Nephron (organoid): ENCODE data around the gene CERS1.

Experiments used
- H3K27ac Mint-ChIP-seq, 3 experiments: 2 replicates each; pipeline ENCODE4 v1.8.0; 2020; ENCODE audit warnings: mixed read lengths in 3 of 3, mild to moderate bottlenecking in 2 of 3, moderate library complexity in 1 of 3
- H3K27me3 Mint-ChIP-seq: 2 replicates; pipeline ENCODE4 v1.8.0; 2021; ENCODE audit warnings: low read depth, mild to moderate bottlenecking, moderate library complexity, mixed read lengths
- H3K36me3 Mint-ChIP-seq: 2 replicates; pipeline ENCODE4 v1.8.0; 2020; ENCODE audit warnings: low read depth, mixed read lengths
- H3K4me1 Mint-ChIP-seq: 2 replicates; pipeline ENCODE4 v1.8.0; 2020; ENCODE audit warnings: mixed read lengths
- H3K4me3 Mint-ChIP-seq, 3 experiments: 2 replicates each; pipeline ENCODE4 v1.8.0; 2020; ENCODE audit warnings: mild to moderate bottlenecking in 3 of 3, mixed read lengths in 3 of 3, moderate library complexity in 2 of 3
- H3K9me3 Mint-ChIP-seq: 2 replicates; pipeline ENCODE4 v1.8.0; 2020; ENCODE audit warnings: mixed read lengths
- CTCF ChIP-seq, 3 experiments: fragments of 200-600 bp; sonication (generic); IDR thresholded peaks; one replicate each; pipeline ENCODE4 v1.5.0; 2021; ENCODE audit warnings: antibody characterized with exemption in 3 of 3; ENCODE audit not compliant: unreplicated experiment in 3 of 3

Gene CERS1

DNA sequence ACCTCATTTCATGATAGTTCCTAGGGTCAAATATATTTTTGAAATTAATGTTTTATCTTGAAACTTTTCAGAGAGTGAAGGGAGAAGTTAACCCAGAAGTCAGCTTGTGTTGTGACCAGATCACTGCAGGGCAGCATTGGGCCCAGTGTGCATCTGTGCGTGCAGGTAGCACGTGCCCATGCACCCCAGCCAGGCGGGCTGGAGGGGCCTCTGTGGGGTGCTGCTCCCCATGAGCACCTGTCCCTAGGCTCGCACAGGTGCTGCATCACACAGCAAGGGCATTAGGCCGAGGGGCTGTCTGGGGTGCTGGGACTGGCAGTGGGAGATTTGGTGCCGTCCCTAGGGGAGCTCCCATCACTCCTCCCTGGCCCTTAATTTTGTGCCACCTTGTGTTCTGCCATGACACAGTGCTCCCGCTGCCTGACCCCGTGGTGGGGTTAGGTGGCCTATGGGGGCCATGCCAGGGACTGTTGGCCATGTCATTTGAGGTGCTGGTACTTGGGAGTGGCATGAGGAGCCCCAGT is 51.1 kb downstream of the CERS1 start:
- Mint-ChIP-seq H3K27ac (no peak overlapping the region), H3K27me3 (no peaks in the 10 kb centered on the region), H3K9me3 (no peaks in the 10 kb centered on the region), H3K4me3 (no peak overlapping the region), H3K4me1 (peaks cover 69% of the 10 kb centered on the region), H3K36me3 (peaks cover 4% of the 10 kb centered on the region)
- no peak for TF ChIP-seq CTCF (IDR thresholded peaks at IDR 0.05; ENCODE audit: unreplicated experiment in 3 of 3)

GRCh38 chr19:18843960-18844359 is 52.0 kb downstream of the CERS1 start:
- Mint-ChIP-seq H3K27ac (no peak overlapping the region), H3K4me3 (no peak overlapping the region), H3K9me3 (no peaks in the 10 kb centered on the region), H3K36me3 (peaks cover 4% of the 10 kb centered on the region), H3K27me3 (no peaks in the 10 kb centered on the region), H3K4me1 (peaks cover 60% of the 10 kb centered on the region)
- no peak for TF ChIP-seq CTCF (IDR thresholded peaks at IDR 0.05; ENCODE audit: unreplicated experiment in 3 of 3)

DNA sequence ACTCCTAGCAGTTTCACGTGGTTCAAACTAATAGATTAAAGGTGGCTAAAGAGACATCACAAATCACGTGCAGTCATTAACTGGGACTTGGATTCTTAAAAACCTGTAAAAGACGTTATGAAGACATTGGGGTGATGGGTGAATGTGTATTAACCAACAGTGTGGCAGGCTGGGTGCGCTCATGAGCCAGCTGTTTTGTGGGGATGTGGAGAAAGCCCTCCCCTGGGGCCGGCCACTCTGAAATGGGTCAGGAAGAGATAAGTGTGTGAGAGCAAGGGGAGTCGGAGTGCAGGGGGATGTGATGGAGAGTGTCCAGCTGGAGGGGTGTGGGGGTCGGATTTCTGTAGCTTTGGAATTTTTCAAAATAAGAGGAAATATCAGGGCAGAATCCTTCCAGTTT is 53.8 kb downstream of the CERS1 start:
- Mint-ChIP-seq H3K4me3 (no peak overlapping the region), H3K27ac (peak overlapping the region in 2 of 3 experiments; percentile 2 to 14), H3K9me3 (no peaks in the 10 kb centered on the region), H3K4me1 (peaks cover 53% of the 10 kb centered on the region), H3K36me3 (peaks cover 13% of the 10 kb centered on the region), H3K27me3 (no peaks in the 10 kb centered on the region)
- no peak for TF ChIP-seq CTCF (IDR thresholded peaks at IDR 0.05; ENCODE audit: unreplicated experiment in 3 of 3)

- H3K4me1 Mint-ChIP-seq, result peaks cover 47% of the 10 kb centered on the region
- no peaks in the 10 kb centered on the region for H3K27me3 Mint-ChIP-seq
- H3K36me3 Mint-ChIP-seq, result peaks cover 13% of the 10 kb centered on the region
- H3K9me3 Mint-ChIP-seq, result no peaks in the 10 kb centered on the region
- no peak overlapping the region for H3K4me3 Mint-ChIP-seq
- no peak overlapping the region for H3K27ac Mint-ChIP-seq
- no peak for TF ChIP-seq CTCF (IDR thresholded peaks at IDR 0.05; ENCODE audit: unreplicated experiment in 3 of 3)
Observed at GRCh38 chr19:18841400-18841799, 54.6 kb downstream of the CERS1 start.

GRCh38 chr19:18840288-18841267 is 55.4 kb downstream of the CERS1 start:
- no peaks in the 10 kb centered on the region for H3K9me3 Mint-ChIP-seq
- no peak overlapping the region for H3K4me3 Mint-ChIP-seq
- H3K27me3 Mint-ChIP-seq, result no peaks in the 10 kb centered on the region
- TF ChIP-seq CTCF (IDR thresholded peaks at IDR 0.05; ENCODE audit: unreplicated experiment in 3 of 3), result no peak
- H3K4me1 Mint-ChIP-seq, result peaks cover 45% of the 10 kb centered on the region
- peaks cover 20% of the 10 kb centered on the region for H3K36me3 Mint-ChIP-seq
- no peak overlapping the region for H3K27ac Mint-ChIP-seq
